ENCODE data around the gene CTNND1. TPM values are rescaled to one million over a fixed set of nuclear protein-coding genes. Genes with fewer than 3 reads are reported as not detected.

The CTNND1 gene
- total and polyA plus RNA-seq, 9 of the 15 experiments (the other 6 are each of a cell fraction or from before 2014, with no cell fraction given) = 11.1 to 74.0 (median 43.3) TPM

GRCh38 chr11:57761301-57762234, at the start of gene CTNND1 (continued):
- TF ChIP-seq, protein P1, sequence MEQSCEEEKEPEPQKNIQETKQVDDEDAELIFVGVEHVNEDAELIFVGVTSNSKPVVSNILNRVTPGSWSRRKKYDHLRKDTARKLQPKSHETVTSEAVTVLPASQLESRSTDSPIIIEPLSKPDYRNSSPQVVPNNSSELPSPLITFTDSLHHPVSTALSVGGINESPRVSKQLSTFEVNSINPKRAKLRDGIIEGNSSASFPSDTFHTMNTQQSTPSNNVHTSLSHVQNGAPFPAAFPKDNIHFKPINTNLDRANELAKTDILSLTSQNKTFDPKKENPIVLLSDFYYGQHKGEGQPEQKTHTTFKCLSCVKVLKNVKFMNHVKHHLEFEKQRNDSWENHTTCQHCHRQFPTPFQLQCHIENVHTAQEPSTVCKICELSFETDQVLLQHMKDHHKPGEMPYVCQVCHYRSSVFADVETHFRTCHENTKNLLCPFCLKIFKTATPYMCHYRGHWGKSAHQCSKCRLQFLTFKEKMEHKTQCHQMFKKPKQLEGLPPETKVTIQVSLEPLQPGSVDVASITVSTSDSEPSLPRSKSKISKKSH (CRISPR knock-in tag; IDR thresholded peaks at IDR 0.05) = no peak
- no peak for TF ChIP-seq ZNF436 (CRISPR knock-in tag; IDR thresholded peaks at IDR 0.05)
- TF ChIP-seq, protein P2, sequence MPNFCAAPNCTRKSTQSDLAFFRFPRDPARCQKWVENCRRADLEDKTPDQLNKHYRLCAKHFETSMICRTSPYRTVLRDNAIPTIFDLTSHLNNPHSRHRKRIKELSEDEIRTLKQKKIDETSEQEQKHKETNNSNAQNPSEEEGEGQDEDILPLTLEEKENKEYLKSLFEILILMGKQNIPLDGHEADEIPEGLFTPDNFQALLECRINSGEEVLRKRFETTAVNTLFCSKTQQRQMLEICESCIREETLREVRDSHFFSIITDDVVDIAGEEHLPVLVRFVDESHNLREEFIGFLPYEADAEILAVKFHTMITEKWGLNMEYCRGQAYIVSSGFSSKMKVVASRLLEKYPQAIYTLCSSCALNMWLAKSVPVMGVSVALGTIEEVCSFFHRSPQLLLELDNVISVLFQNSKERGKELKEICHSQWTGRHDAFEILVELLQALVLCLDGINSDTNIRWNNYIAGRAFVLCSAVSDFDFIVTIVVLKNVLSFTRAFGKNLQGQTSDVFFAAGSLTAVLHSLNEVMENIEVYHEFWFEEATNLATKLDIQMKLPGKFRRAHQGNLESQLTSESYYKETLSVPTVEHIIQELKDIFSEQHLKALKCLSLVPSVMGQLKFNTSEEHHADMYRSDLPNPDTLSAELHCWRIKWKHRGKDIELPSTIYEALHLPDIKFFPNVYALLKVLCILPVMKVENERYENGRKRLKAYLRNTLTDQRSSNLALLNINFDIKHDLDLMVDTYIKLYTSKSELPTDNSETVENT (CRISPR knock-in tag; IDR thresholded peaks at IDR 0.05) = peak; percentile 65; the same call in 1 of the 2 replicates
- TF ChIP-seq, protein P3, sequence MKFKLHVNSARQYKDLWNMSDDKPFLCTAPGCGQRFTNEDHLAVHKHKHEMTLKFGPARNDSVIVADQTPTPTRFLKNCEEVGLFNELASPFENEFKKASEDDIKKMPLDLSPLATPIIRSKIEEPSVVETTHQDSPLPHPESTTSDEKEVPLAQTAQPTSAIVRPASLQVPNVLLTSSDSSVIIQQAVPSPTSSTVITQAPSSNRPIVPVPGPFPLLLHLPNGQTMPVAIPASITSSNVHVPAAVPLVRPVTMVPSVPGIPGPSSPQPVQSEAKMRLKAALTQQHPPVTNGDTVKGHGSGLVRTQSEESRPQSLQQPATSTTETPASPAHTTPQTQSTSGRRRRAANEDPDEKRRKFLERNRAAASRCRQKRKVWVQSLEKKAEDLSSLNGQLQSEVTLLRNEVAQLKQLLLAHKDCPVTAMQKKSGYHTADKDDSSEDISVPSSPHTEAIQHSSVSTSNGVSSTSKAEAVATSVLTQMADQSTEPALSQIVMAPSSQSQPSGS (CRISPR knock-in tag; IDR thresholded peaks at IDR 0.05) = no peak
- no peak for TF ChIP-seq TARDBP (IDR thresholded peaks at IDR 0.05)
- peak; percentile 70 to 72; a peak in 3 of 4 replicates for TF ChIP-seq ARNT (IDR thresholded peaks at IDR 0.05)
- TF ChIP-seq SMAD1 (IDR thresholded peaks at IDR 0.05; ENCODE audit: low read depth, low read length, partially characterized antibody) = no peak
- TF ChIP-seq PCBP2 (IDR thresholded peaks at IDR 0.05; ENCODE audit: low read depth, low read length, poor library complexity, severe bottlenecking) = no peak
- TF ChIP-seq SUPT5H (IDR thresholded peaks at IDR 0.05) = peak; percentile 91
- TF ChIP-seq TAF1 (IDR thresholded peaks at IDR 0.05; ENCODE audit: control insufficient read depth, extremely low read depth, insufficient read depth, low read length, severe bottlenecking) = peak; percentile 94
- no peak for TF ChIP-seq IFI16 (CRISPR knock-in tag; IDR thresholded peaks at IDR 0.05)
- TF ChIP-seq, protein P4, sequence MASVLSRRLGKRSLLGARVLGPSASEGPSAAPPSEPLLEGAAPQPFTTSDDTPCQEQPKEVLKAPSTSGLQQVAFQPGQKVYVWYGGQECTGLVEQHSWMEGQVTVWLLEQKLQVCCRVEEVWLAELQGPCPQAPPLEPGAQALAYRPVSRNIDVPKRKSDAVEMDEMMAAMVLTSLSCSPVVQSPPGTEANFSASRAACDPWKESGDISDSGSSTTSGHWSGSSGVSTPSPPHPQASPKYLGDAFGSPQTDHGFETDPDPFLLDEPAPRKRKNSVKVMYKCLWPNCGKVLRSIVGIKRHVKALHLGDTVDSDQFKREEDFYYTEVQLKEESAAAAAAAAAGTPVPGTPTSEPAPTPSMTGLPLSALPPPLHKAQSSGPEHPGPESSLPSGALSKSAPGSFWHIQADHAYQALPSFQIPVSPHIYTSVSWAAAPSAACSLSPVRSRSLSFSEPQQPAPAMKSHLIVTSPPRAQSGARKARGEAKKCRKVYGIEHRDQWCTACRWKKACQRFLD (CRISPR knock-in tag; IDR thresholded peaks at IDR 0.05) = no peak
- no peak for TF ChIP-seq ZNF830 (CRISPR knock-in tag; IDR thresholded peaks at IDR 0.05)
- TF ChIP-seq NCOA4 (IDR thresholded peaks at IDR 0.05; ENCODE audit: partially characterized antibody) = no peak
- TF ChIP-seq, protein P5, sequence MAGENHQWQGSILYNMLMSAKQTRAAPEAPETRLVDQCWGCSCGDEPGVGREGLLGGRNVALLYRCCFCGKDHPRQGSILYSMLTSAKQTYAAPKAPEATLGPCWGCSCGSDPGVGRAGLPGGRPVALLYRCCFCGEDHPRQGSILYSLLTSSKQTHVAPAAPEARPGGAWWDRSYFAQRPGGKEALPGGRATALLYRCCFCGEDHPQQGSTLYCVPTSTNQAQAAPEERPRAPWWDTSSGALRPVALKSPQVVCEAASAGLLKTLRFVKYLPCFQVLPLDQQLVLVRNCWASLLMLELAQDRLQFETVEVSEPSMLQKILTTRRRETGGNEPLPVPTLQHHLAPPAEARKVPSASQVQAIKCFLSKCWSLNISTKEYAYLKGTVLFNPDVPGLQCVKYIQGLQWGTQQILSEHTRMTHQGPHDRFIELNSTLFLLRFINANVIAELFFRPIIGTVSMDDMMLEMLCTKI (IDR thresholded peaks at IDR 0.05; ENCODE audit: partially characterized antibody) = no peak
- no peak for TF ChIP-seq TAF15 (IDR thresholded peaks at IDR 0.05; ENCODE audit: low read depth, low read length)
- no peak for TF ChIP-seq MEF2A (IDR thresholded peaks at IDR 0.05; ENCODE audit: control insufficient read depth, low read depth, low read length)
- no peak for TF ChIP-seq PTTG1 (tag; IDR thresholded peaks at IDR 0.05; ENCODE audit: low read depth)
- no peak for TF ChIP-seq ZNF644 (tag; IDR thresholded peaks at IDR 0.05; ENCODE audit: low read depth)

Data from K562 (cell line).